Spleen (tissue), 11 donors: ENCODE measurements around the gene GPN2. TPM values are rescaled to one million over a fixed set of nuclear protein-coding genes. Genes with fewer than 3 reads are reported as not detected.
A peak's percentile ranks its signal among the peaks of the same experiment; 100 is the strongest.

Source experiments
- DNase-seq: peaks from one replicate; pipeline ENCODE4 v3.0.0-alpha.2; 2020
- H3K27ac ChIP-seq, 8 donors: fragments of 200-600 bp; sonication (generic) in 7 of 8; 1 replicate in 4 of 8; 2 replicates in 4 of 8; pipeline versions ENCODE4 v1.5.0 to v1.8.0; 2016 to 2021; ENCODE audit warnings: inconsistent platforms in 4 of 8, mild to moderate bottlenecking in 4 of 8, moderate library complexity in 1 of 8
- H3K27me3 ChIP-seq, 7 donors: fragments of 200-600 bp; sonication (generic) in 6 of 7; replicated peaks in 1 of 7; 1 replicate in 4 of 7; 2 replicates in 3 of 7; pipeline versions ENCODE4 v1.5.0 to v1.8.0; 2016 to 2021; ENCODE audit warnings: inconsistent platforms in 3 of 7, mild to moderate bottlenecking in 1 of 7
- H3K36me3 ChIP-seq, 6 donors: fragments of 200-600 bp; sonication (generic) in 5 of 6; 1 replicate in 4 of 6; 2 replicates in 2 of 6; pipeline versions ENCODE4 v1.5.0 to v1.8.0; 2016 to 2021; ENCODE audit warnings: inconsistent platforms in 2 of 6
- H3K4me1 ChIP-seq, 6 donors: fragments of 200-600 bp; sonication (generic) in 5 of 6; 1 replicate in 3 of 6; 2 replicates in 3 of 6; pipeline versions ENCODE4 v1.5.0 to v1.8.0; 2016 to 2021; ENCODE audit warnings: inconsistent platforms in 3 of 6
- H3K4me3 ChIP-seq, 8 donors: fragments of 200-600 bp; sonication (generic) in 7 of 8; 1 replicate in 4 of 8; 2 replicates in 4 of 8; pipeline versions ENCODE4 v1.5.0 to v1.8.0; 2016 to 2021; ENCODE audit warnings: inconsistent platforms in 4 of 8, mild to moderate bottlenecking in 4 of 8, moderate library complexity in 2 of 8
- H3K9me3 ChIP-seq, 8 donors: fragments of 200-600 bp; sonication (generic) in 7 of 8; 1 replicate in 4 of 8; 2 replicates in 4 of 8; pipeline versions ENCODE4 v1.5.0 to v1.8.0; 2016 to 2021; ENCODE audit warnings: inconsistent platforms in 4 of 8
- POLR2A ChIP-seq, 3 donors: fragments of 450-650 bp; IDR thresholded peaks; one replicate each; pipeline ENCODE4 v1.5.1; 2017; ENCODE audit warnings: antibody characterized with exemption in 3 of 3, mild to moderate bottlenecking in 1 of 3
- POLR2AphosphoS5 ChIP-seq, 3 donors: sonication (generic); formaldehyde crosslinking; IDR thresholded peaks; one replicate each; pipeline ENCODE4 v1.5.1; 2017; ENCODE audit warnings: antibody characterized with exemption in 3 of 3
- WGBS, 5 donors: extraction: QIAGEN DNeasy Blood & Tissue Kit in 3 of 5; methylation state at CpG; one replicate each; pipeline versions ENCODE4 v1.1.5 to v1.1.7; 2013 to 2018; 5-methylcytosine and 5-hydroxymethylcytosine counted together
- intact Hi-C: fragments of 100-400 bp; cut with DNase I; formaldehyde crosslinking; loops from one replicate; pipeline ENCODE4 v1.15.0; 2023; ENCODE audit warnings: low total_unique reads
- polyA plus RNA-seq, 3 donors: library from polyadenylated mRNA; stranded (reverse); fragments of 200-250 nt; gene quantifications; one replicate each; pipeline ENCODE4 v1.2.1, GENCODE V29; 2013
- total RNA-seq, 7 donors: library from RNA; depleted of rRNA in 3 of 7; stranded (reverse); fragments of >200 nt in 3 of 7; fragmentation: NEBNext Ultra II Directional in 4 of 7; extraction: Animal tissue kit (Norgen Biotek cat#: 25700) in 4 of 7; gene quantifications; one replicate each; pipeline versions ENCODE4 v1.1.0 to v1.2.1, GENCODE V29; 2016 to 2021
- TF ChIP-seq, protein P1 (sequence below), 11 experiments: fragments of 200-600 bp in 7 of 11; fragments of 450-650 bp in 4 of 11; sonication (generic) in 4 of 11; IDR thresholded peaks in 8 of 11; conservative IDR thresholded peaks in 3 of 11; 1 replicate in 7 of 11; 2 replicates in 4 of 11; pipeline versions ENCODE4 v1.4.0 to v1.8.0; 2016 to 2021; ENCODE audit warnings: antibody characterized with exemption in 11 of 11, inconsistent platforms in 4 of 11, mild to moderate bottlenecking in 1 of 11
- donor health status: healthy with polysubstance abuse.
- donor health status: DM: no; HTN: no; CAD: no; lungs with moderate emphysema.
- donor health status: DM: no; HTN: no; CAD: no.
- donor health status: Bipolar disorder and iron deficiency.
- donor health status: healthy.
- donor health status: DM: no; HTN: no; CAD: no.
- donor health status: DM: yes; HTN: yes; CAD: no.

Gene GPN2
- total and polyA plus RNA-seq, 10 donors = 11.6 to 28.7 (median 17.1) TPM

DNA sequence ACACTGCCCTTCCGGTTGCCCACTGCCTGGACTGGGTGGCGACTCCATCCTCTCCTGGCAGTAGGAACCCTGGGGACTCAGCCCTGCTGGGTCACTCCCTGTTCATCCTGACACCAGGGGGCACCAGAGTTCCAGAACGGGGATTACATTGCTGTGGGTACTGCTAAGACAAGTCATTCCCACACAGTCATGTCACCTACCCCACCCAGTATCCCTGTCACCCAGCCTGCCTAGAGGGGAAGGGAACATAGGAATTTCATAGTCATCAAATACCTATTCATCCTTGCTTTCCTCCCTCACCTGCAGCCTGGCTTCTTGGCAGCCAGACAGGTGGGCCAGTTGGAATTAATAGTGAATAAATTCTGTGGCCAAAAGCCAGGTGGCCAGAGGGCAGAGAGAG is 36.9 kb downstream of the GPN2 start:
- WGBS, 5 donors = 15 to 32% (median 31%) methylated on average over 3 of the region's 3 CpGs
- TF ChIP-seq, protein P1, sequence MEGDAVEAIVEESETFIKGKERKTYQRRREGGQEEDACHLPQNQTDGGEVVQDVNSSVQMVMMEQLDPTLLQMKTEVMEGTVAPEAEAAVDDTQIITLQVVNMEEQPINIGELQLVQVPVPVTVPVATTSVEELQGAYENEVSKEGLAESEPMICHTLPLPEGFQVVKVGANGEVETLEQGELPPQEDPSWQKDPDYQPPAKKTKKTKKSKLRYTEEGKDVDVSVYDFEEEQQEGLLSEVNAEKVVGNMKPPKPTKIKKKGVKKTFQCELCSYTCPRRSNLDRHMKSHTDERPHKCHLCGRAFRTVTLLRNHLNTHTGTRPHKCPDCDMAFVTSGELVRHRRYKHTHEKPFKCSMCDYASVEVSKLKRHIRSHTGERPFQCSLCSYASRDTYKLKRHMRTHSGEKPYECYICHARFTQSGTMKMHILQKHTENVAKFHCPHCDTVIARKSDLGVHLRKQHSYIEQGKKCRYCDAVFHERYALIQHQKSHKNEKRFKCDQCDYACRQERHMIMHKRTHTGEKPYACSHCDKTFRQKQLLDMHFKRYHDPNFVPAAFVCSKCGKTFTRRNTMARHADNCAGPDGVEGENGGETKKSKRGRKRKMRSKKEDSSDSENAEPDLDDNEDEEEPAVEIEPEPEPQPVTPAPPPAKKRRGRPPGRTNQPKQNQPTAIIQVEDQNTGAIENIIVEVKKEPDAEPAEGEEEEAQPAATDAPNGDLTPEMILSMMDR (IDR thresholded peaks at IDR 0.05 in 8 of 11, conservative IDR thresholded peaks at IDR 0.05 in 3 of 11) = peak; percentile 55 to 88 (median 85)
- TF ChIP-seq POLR2A (IDR thresholded peaks at IDR 0.05) (no peak), POLR2AphosphoS5 (IDR thresholded peaks at IDR 0.05) (peak in 2 of 3 donors; percentile 23 to 58)
- intact Hi-C loops = no loop called here
- Histone ChIP-seq H3K27me3 (no peaks in the 10 kb centered on the region), H3K4me1 (peaks cover 0 to 21% (median 2%) of the 10 kb centered on the region in 6 donors), H3K36me3 (peaks cover 0 to 100% (median 91%) of the 10 kb centered on the region in 6 donors), H3K9me3 (no peaks in the 10 kb centered on the region), H3K27ac (no peak overlapping the region), H3K4me3 (no peak overlapping the region)
- DNase-seq = peak; percentile 91

DNA sequence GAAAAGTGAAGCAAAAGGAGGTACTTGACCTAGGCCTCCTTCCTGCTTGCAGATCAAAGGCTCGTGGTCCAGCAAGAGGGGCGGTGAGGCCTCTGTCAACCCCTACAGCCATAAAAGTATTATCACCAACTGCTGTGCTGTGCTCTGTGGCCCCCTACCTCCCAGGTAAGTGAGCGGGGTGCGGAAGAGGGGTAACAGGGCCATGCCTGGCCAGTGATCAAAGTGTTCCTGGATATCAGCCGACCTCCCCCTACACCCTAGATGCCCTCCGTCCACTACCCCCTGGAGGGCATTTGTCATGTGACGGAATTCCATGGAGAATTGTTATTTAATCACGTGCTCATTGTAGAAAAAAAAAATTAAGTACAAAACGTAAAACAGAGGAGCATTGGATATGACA is 37.4 kb downstream of the GPN2 start:
- H3K4me3 ChIP-seq = no peak overlapping the region
- no peak for TF ChIP-seq POLR2AphosphoS5 (IDR thresholded peaks at IDR 0.05)
- TF ChIP-seq, protein P1 (IDR thresholded peaks at IDR 0.05 in 8 of 11, conservative IDR thresholded peaks at IDR 0.05 in 3 of 11) = no peak
- no peak for TF ChIP-seq POLR2A (IDR thresholded peaks at IDR 0.05)
- no peak overlapping the region for H3K27ac ChIP-seq
- H3K9me3 ChIP-seq = no peaks in the 10 kb centered on the region
- 75 to 87% (median 82%) methylated on average over 9 of the region's 9 CpGs for WGBS, 5 donors
- intact Hi-C loops = no loop called here
- DNase-seq = no peak
- peaks cover 0 to 100% (median 93%) of the 10 kb centered on the region in 6 donors for H3K36me3 ChIP-seq
- peaks cover 0 to 21% (median 2%) of the 10 kb centered on the region in 6 donors for H3K4me1 ChIP-seq
- no peaks in the 10 kb centered on the region for H3K27me3 ChIP-seq

DNA sequence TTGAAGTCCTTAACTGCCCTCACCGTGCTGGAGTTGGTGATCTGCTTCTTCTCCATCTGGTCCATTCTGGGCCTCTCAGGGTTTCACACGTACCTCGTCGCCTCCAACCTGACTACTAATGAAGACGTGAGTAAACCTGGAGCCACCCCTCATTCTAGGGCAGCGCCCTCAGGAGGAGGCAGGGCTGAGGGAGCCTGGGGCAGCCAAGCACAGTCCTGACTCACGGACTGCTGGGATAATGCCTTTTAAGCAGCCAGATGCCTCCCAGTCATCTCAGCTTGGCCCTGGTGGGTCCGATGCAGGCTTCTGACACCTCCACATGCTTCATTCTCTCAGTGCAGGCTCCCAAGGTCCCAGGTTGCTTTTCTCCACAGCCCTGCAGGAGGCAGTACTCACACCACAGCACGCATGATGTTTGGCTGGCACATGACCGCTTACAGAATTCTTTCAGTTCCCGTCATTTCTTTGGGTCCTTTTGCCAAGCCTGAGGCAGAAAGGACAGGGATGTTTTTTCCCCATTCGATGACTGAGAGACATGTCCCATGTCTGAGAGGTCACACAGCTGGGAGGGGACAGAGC is 38.9 kb downstream of the GPN2 start:
- Histone ChIP-seq H3K4me1 (peaks cover 0 to 21% (median 2%) of the 10 kb centered on the region in 6 donors), H3K4me3 (no peak overlapping the region), H3K9me3 (no peaks in the 10 kb centered on the region), H3K36me3 (peaks cover 0 to 100% (median 95%) of the 10 kb centered on the region in 6 donors), H3K27me3 (no peaks in the 10 kb centered on the region), H3K27ac (no peak overlapping the region)
- intact Hi-C loops = no loop called here
- 91 to 93% (median 92%) methylated on average over 12 of the region's 12 CpGs for WGBS, 5 donors
- TF ChIP-seq POLR2A (IDR thresholded peaks at IDR 0.05) (no peak), POLR2AphosphoS5 (IDR thresholded peaks at IDR 0.05) (no peak)
- TF ChIP-seq, protein P1 (IDR thresholded peaks at IDR 0.05 in 8 of 11, conservative IDR thresholded peaks at IDR 0.05 in 3 of 11) = no peak
- DNase-seq = no peak

DNA sequence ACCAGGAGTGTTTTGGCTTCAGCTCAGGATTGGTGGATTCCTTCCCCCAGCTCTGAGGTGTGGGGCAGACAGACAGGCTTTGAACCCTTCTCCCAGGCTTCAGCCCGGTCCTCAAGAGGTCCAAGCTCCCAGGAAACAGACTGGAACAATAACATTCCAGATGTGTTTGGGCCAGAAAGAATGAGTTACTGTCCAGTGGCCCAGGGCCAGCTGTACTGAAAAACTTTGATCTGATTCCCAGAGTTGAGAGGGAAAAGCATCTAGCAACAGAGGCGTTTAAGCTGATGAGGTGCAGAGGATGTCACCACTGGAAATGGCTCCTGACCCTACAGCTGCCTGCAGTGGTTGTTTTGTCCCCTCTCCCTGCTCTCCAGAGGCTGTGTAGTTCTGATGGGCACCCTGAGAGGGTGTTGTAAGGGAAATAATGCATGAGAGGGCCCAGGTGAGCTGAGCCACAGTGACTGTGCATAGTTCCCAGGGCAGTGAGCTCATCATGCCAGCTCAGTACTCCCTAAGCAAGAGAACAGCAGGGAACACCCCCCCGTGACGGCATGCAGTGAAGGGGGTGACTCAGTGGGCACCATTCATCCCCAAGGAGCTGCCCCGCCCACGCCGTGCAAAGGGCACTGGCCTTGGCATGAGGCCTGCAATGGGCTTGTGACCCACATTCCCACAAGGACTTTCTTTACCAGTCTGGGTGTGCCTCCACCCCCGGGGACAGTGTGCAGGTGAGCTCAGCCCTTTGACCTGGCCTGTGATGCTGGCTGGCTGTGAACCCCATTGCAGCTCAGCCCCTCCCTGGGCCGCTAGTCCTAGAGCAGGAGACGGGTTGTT is 40.9 kb downstream of the GPN2 start:
- intact Hi-C loops = no loop called here
- TF ChIP-seq POLR2AphosphoS5 (IDR thresholded peaks at IDR 0.05) = peak in 1 of 3 donors; percentile 45
- TF ChIP-seq POLR2A (IDR thresholded peaks at IDR 0.05) = no peak
- no peaks in the 10 kb centered on the region for H3K27me3 ChIP-seq
- no peak overlapping the region for H3K4me3 ChIP-seq
- no peaks in the 10 kb centered on the region for H3K9me3 ChIP-seq
- peaks cover 0 to 96% (median 80%) of the 10 kb centered on the region in 6 donors for H3K36me3 ChIP-seq
- 68 to 89% (median 82%) methylated on average over 6 to 10 of the region's 10 CpGs for WGBS, 5 donors
- DNase-seq = no peak
- H3K4me1 ChIP-seq = peaks cover 0 to 21% (median 2%) of the 10 kb centered on the region in 6 donors
- H3K27ac ChIP-seq = peak overlapping the region in 2 of 8 donors; percentile 6 to 11
